ENCODE results near the gene OSMR.
A peak's percentile ranks its signal among the peaks of the same experiment; 100 is the strongest.

OSMR gene

DNA sequence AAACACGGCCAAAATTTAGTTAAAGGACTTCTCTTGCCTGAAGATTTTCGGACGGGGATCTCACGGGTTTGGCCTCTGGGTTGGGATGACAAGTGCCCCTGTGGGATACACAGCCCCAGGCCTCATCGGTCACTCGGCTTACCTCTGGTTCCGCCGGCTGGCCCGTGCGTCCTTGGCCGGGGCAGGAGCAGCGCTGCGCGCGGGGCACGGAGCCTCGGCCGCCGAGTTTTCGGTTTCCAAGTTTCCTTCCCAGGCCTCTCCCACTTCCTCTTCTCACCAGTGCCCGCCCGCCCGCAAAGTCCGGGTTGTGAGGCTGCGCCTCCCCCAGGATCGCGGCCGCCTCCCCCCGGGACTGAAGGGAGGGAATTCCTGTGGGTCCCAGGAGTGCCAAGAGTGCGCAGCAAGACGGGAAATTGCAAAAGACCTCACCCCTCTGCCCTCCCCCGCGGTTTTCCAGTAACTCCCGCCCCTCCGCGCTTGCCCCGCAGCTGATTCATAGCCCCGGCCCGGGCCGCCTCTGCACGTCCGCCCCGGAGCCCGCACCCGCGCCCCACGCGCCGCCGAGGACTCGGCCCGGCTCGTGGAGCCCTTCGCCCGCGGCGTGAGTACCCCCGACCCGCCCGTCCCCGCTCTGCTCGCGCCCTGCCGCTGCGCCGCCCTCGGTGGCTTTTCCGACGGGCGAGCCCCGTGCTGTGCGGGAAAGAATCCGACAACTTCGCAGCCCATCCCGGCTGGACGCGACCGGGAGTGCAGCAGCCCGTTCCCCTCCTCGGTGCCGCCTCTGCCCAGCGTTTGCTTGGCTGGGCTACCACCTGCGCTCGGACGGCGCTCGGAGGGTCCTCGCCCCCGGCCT, at the start of gene OSMR:
Gene OSMR, plus strand, starts transcription at position 487 of the 853 bp plus-strand sequence. CDS start 23,033 bp downstream, outside the sequence.
- no peak for DNase-seq

DNA sequence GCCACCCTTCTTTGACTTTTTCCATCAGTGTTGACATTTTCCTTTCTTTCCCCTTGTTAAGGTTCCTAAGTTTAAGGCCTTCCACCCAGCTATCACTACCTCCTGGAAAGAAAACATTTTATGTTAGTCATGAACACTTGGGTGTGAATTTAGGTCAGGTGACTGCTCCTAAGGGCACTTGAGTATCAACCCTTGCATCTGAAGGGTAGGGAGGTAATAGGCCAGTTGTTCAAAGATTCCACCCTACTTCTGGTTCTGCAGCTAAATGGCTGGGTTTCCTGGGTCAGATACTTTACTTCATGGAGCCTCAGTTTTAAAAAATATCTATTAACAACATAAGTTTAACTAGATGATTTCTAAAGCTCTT, 49.1 kb upstream of the OSMR start:
- no peak for DNase-seq

DNA sequence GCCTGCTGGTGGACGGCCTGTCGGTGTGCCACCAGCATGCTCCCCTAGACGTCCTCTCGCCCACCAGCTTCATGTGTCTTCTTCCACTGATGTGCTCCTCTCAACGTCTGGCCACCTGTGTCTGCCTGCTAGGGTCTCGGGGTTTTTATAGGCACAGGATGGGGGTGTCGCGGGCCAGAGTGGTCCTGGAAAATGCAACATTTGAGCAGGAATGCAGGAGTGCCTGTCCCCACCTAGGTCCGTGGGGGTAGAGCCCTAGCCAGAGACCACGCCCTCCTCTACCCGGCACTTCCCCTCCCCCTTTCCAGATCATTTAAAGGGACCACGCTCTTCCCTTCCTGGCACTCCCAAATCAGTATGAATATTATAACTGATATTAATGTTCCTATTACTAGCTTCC, 48.0 kb upstream of the OSMR start:
- no peak for DNase-seq

DNA sequence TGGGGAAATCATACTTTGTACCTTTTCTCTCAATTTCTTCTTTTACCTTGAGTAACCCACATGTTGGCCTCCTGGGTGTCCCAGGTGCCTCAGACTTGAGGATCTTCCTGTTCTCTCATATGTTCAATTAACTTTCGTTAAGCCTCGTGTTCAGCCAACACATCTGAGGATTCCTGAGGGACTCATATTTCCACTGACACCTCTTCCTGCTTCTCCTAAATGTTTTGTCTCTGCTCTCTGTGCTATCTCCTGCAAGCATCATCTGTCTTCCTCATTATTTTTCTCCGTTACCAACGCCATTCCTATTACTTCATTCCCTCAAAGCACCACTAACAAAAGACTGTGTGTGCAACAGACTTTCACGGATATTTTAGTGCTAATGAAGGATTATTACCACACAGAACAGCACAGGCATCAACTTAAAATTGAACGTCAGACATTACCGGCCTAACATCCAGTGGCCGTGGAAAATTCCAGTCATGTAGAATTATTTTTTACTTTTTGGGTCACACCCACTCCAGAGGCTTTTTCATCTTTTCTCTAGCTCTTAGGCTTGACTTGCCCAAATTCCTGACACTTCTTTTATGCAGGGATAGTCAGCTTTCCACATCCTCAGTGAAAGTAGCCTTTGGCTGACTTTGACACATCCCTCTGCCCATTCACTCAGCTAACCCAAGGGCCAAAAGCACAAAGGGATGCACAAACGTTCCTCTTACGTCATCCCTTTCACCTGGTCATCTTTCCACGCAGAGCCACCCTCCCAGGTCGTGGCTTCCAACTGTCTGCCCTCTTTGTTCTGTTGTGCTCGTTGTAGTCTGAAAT, 46.0 kb upstream of the OSMR start:
- no peak for DNase-seq

DNA sequence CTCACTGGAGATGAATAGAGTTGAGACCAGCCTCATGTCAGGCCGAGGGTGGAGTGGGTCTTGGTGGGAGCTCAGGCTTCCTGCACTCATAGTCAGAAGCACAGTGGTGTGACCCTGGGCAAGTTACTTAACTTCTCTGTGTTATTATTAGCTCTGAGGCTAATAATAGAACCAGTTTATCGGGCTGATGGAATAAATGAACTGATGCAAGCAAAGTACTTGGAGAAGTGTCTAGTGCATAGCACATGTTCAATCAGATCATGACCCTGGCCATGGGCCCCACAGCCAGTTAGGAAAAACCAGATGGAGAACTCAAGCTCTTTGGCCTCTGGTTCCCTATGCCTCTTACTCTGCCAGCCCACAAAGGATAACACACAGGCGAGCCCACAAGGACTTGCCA, 45.3 kb upstream of the OSMR start:
- no peak for DNase-seq

DNA sequence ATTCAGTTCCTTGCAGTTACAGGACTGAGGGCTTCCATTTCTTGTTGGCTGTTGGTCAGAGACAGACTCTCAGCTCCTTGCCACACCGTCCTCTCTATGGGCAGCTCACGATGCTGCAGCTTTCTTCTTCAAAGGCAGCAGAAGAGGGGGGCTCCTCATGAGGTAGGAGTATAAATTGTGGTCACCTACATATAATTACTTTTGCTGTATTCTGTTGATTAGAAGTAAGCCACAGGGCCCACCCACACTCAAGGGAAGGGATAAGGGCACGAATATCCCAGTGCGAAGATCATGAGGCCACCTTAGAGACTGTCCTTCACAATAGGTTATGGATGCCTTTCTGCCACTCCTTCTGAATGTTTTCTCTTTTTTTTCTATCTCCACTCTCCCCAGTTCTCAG, 43.7 kb upstream of the OSMR start:
- no peak for DNase-seq

DNA sequence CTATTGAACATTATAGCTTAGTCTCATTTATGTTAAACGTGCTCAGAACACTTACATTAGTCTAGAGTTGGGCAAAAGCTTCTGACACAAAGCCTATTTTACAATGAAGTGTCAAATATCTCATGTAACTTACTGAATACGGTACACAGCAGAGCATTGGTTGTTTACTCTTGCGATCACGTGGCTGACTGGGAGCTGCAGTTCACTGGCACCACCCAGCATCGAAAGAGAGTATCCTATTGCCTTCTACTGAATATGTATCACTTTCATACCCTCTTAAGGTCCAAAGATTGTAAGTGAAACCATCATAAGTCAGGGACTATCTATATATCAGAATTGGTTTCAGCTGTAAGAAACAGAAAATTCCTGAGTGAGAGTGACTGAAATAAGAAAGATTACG, 42.6 kb upstream of the OSMR start:
- DNase-seq: no peak

DNA sequence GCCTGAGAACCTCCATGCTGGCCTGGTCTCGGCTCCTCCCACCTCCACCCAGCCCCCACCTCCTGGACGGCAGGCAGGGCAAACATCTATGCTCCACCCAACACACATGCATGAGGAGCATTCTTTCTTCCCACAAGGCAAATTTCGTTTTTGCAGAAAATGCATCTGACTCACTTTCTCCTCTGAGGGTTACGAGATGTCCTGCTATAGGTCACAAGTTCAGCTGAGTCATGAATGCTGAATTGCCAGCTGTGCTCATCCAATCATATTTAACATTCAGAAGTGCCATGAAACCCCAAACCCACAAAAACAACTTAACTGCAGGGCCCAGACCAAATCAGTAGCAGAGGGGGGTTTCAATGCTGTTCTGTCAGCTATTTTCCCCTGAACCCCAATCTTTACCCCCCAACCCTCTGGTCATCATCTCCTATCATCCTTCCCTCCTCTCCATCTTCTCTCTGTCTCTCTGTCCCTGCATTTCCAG, 39.0 kb upstream of the OSMR start:
- no peak for DNase-seq

DNA sequence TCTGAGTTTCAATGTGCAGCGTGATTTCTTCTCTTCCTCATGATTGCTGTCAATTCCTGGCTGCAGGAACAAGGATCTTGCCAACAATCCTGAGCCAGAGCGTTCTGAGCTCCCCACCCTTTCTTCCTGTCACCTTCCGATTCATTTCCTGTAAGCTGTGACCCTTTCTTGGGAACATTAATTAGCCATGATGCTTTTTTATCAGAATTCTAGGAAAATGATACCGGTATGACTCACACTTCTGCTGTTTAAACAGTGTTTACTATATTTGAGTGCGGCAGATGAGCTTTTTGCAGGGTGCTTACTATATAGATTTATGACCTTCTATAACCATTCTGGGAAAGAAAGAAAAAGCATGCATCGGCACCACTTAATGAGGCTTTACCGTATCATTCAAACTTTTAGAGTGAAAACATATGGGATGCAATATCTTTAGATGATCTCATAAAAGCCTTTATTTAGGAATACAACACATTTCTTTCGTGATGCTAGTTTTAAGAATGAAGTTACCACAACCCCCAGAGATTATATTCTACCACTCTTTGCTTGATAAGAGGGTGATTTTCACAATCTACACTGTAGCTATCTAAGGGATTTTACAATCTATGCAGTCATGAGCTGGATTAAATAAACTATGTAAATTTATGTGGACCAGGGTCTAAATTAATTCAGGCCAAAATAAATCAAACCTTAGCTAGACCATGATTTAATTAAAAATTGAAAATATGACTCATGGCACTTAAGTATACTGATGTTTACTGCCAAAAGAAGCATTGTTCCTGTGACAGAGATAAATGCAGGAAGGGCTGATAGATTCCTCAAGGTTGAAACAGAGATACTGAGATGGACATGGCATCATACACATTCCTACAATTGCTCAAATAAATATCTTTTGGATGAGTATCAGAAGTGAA, 38.0 kb upstream of the OSMR start:
- no peak for DNase-seq

DNA sequence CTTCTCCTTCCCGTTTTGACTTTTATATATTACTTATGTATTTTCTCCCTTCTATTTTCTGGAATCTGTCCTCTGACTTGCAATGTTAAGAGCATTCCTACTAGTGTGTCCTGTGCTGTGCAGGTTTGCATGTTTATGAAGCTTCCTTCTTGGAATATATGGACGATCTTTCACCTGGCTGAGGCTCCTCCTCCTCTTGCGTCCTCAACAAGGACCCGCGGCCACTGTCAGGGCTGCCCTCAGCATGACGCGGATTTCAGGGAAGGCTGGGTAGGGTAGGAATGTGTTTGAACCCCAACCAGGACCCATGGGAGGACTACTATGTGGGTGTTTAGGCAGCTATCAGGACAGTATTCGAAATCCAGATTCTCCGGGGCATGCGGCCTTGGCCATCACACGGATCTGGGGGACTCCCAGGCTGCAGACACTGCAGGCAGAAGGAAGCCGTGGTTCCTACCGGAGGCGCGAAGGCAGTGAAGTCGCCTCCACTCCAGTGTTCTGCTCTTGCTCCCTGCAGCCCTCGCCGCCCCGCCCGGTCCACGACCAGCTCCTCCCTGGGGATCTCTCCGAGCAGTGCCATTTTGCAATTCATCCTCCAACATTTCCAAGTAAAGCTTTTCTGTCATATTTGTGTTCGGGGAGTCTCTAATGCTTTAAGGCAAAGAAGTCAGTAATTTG, 37.0 kb upstream of the OSMR start:
- no peak for DNase-seq

DNA sequence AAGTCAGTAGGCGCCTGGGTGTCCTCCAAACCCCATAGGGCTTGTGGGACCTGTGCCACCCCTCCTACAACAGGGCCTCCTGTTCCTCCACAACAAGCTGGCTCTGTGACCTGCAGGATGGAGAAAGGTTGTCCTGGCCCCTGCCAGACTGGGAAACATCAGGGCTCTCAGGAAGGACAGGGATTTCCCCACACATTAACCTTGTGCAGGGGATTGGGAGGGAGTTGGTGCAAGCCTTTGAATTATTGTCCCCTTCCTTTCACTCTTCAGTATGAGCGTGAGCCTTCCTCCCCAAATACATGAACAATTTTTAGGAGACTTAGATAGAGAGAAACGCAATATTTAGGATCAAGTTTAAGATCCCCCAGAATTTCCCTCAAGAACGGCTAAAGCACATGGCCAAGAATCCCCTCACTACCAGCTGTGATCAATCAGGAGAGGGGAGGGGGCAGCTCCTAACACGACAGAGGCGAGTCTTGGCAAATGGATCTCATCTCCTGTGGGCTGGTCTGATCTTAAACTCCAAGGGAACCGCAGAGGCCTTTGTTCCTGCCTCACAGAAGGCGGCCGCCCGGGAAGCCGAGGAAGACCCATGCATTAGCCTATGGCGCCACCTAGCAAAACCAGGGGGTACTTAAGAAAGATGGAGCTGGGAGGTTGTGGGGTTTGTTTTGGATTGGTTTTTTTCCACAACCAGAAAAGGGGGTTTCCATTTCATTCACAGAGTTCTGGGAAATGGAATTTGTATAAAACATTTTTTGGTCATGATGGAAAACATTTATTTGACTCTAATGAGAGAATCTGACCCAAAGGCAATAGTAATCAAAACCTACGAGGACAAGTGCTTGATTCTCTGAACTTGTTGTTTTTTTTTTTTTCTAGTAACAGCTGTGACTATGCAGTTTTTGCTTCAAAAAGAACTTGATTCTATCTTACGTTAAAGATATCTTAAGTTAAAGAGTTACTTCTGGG, 36.1 kb upstream of the OSMR start:
- DNase-seq: peak; percentile 73

DNA sequence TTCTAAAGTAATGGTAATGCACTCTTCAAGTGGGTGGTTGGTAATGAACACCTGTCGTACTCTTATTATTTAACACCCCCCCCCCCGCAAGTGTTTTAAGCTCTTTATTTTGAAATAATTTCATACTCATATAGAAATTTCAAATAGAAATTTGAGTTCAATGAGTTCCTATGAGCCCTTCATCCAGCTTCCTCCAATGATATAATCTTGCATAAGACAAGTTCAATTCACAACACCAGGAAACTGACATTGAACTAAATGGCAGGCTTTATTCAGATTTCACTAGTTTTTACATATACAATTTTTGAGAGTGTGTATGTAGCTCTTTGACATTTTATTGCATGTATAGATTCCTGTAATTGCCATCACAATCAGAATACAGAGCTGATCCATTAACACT, 30.9 kb upstream of the OSMR start:
- DNase-seq: no peak

DNA sequence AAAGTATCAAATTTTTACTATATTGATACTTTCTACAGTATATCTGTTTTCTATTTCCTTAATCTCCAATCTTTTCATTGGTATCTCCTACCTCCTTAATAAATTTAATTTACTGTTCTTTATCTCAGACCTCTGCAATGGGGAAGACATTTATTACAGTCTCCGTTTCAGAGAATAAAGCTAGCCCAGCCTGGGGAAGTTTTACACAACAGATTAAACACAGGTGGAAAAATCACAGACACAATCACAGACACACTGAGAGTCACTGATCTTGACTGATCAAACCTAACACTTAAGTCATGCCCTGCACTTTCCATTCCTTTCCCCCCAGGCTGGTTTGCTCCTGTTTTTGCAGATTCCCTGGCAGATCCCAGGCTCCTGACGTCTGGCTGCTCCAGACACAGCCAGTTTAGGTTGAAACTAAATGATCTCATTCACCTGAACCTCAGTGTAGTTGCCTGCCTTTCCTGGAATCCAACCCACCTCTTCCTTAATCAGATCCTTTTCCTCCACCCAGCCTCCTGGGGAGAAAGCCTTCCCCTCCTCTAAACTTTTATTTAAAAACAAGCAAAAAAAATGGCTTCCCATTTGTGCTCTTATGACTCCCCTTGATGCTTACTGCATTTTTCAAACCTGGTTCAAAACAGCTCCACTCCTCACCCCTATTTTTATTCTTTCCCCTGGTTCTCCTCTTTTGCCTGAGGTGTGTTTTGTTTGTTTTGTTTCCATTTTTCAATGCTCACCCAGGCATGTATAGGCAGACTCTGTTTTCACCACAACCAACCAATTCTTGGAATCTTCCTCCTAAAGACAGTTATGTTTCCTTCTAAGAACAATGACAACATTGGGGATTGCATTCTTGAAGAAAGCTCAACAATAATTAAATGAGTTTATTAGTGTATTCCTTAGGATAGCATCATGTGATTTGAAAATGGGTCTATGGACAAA, 29.5 kb upstream of the OSMR start:
- DNase-seq: no peak

DNA sequence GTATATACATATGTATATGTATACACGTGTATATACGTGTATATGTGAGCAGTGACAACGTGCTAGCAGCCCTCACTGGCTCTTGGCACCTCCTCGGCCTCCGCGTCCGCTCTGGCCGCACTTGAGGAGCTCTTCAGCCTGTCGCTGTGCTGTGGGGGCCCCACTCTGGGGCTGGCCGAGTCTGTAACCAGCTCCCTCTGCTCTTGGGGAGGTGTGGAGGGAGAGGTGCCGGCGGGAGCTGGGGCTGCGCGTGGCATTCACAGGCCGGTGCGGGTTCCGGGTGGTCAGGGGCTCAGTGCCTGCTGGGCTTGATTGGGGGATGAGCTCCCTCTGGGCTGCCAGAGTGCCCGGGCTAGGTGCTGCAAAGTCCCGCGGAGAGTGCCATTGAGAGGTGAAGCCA, 24.1 kb upstream of the OSMR start:
- DNase-seq: no peak

DNA sequence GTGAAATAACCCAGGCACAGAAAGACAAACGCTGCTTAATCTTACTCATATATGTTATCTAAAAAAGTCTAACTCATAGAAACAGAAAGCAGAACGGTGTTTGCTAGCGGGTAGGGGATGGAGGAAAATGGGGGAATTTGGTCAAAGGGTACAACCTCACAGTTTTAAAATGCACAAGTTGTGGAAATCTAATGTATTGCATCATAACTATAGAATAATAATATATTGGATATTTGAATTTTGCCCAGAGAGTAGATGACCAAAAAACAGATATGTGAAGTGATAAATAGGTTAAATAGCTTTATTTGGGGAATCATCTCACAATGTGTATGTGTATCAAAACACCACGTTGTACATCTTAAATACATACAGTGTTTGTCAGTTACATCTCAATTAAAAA, 22.3 kb upstream of the OSMR start:
- DNase-seq: no peak

DNA sequence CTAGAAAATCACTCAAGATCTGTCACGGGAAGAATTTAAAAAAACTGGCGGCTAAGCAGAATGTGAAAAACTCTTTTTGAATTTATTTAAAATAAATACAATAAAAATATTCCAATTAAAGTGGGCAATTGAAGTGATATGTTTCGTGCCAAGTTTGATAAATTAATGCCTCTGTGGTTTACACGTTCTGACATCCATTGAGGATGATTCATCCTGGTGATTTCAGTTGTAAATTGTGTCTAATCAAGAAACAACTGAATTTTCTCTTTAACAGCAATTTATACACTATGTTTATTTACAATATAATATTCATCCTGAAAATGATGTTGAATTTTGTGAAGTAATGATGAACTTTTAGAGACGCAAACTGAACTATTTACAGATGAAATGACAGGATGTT, 21.0 kb upstream of the OSMR start:
- no peak for DNase-seq

DNA sequence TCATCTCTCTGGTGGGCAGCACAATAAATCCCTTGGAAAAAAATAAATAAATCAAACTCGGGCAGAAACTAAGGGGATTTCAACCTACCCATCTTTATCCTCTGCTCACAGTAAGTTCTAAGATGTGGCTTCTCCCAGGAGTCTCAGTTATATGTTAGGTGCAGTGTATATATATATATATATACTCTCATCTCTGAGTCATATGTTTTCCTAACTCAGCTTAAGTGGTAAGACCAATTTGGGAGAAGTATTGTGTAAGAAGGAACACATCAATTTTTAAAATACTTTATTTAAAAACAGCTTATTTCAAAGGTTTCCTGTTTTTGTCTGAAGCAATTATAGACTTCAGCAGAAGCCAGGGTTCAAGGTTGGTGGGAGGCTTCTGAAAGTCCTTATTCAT, 20.3 kb upstream of the OSMR start:
- no peak for DNase-seq

DNA sequence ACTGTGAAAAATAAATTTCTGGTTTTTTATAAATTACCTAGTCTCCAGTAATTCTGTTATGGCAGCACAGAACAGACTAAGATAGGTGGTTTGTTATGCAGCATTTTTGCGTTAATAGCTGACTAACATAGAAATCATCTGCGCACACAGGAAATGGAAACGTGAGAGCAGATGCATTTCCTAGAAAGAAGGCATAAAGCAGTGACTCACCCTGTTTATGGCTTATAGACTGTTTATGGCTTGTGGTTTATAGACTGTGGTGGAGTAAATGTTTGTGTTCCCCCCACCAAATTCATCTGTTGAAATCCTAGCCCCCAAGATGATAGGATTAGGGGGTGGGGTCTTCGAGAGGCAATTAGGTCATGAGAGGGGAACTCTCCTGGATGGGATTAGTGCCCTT, 18.3 kb upstream of the OSMR start:
- DNase-seq: no peak

DNA sequence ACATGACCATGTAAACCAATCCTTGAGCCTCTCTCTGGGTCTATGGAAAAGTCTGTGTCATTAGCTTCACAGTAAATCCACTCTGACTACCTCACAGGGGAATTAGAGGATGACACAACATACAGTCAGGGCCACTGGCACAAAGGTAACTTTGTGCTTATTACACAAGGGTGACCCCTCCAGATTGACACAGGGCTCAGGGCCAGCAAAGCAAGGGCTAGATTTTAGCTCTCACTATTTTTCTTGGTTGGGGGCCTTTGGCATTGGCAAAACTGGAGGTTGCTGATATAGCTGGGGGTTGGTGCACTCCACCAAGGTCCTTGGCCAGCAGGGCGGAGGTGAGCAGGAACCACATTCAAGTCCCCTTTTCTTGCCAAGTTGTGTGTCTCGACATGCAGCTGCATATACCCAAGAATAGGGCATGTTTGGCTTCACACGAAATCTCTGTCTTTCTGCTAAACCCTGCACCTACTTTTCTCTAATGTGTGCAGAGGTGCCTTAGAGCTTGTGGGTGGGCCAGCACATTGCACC, 15.2 kb upstream of the OSMR start:
- DNase-seq: no peak

DNA sequence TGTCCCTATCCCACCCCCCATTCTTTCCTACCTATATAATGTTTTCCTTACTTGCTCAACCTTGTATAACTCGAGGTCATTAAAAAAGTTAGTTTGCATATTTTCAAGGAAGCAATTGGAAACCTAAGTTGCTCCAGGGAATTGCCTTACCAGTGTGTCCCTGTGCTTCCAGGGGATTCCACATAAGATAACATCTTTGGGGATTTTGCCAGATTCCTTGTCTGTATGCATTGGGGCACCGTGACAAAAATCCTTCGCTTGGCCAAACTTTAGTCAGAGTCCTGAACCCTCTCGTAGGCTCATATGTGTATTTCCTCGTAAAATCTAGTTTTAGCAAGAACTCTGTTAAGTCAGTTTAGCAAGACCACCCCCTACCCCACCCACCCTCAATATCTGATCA, 14.7 kb upstream of the OSMR start:
- no peak for DNase-seq

Measured in NCI-H774 (cell line).